HepG2 (cell line): ENCODE results near the gene IL17C. TPM values are rescaled to one million over a fixed set of nuclear protein-coding genes. Genes with fewer than 3 reads are reported as not detected.

Experiments used
- EED ChIP-seq: sonication (generic); formaldehyde crosslinking; IDR thresholded peaks from 2 replicates; pipeline ENCODE4 v1.5.0; 2020; ENCODE audit warnings: mild to moderate bottlenecking, missing genetic modification reagents
- HNF1B ChIP-seq: sonication (generic); formaldehyde crosslinking; IDR thresholded peaks from 2 replicates; pipeline ENCODE4 v1.5.1; 2020; ENCODE audit warnings: mild to moderate bottlenecking, moderate library complexity, missing genetic modification reagents
- NFYC ChIP-seq: IDR thresholded peaks from 2 replicates; pipeline ENCODE4 v1.6.1; 2016; ENCODE audit warnings: missing genetic modification reagents, missing compliant biosample characterization
- NR1H2 ChIP-seq: sonication (generic); formaldehyde crosslinking; IDR thresholded peaks from 2 replicates; pipeline ENCODE4 v1.8.1; 2022; ENCODE audit warnings: low read depth, missing genetic modification reagents, borderline replicate concordance
- PAX8 ChIP-seq: sonication (generic); formaldehyde crosslinking; IDR thresholded peaks from 2 replicates; pipeline ENCODE4 v1.8.0; 2022; ENCODE audit warnings: mild to moderate bottlenecking, missing genetic modification reagents, borderline replicate concordance
- PTBP1 ChIP-seq: fragments of 200-400 bp; formaldehyde crosslinking; IDR thresholded peaks from 2 replicates; pipeline ENCODE4 v1.6.1; 2018; ENCODE audit warnings: low read length, low read depth; ENCODE audit not compliant: poor library complexity, severe bottlenecking
- STAG1 ChIP-seq: sonication (generic); formaldehyde crosslinking; IDR thresholded peaks from 2 replicates; pipeline ENCODE4 v1.4.0; 2020; ENCODE audit warnings: missing genetic modification reagents
- TBL1XR1 ChIP-seq: fragments of 150-350 bp; IDR thresholded peaks from 2 replicates; pipeline ENCODE4 v1.6.1; 2014; ENCODE audit warnings: borderline replicate concordance, low read length; ENCODE audit not compliant: partially characterized antibody
- UBTF ChIP-seq: sonication (generic); formaldehyde crosslinking; IDR thresholded peaks from 2 replicates; pipeline ENCODE4 v1.4.0; 2020; ENCODE audit warnings: mild to moderate bottlenecking, missing genetic modification reagents
- ZBTB38 ChIP-seq: sonication (generic); formaldehyde crosslinking; IDR thresholded peaks from 2 replicates; pipeline ENCODE4 v1.5.1; 2020; ENCODE audit warnings: mild to moderate bottlenecking, missing genetic modification reagents
- ZBTB7A ChIP-seq: sonication (generic); formaldehyde crosslinking; IDR thresholded peaks from 2 replicates; pipeline ENCODE4 v1.8.0; 2022; ENCODE audit warnings: mild to moderate bottlenecking, missing genetic modification reagents
- ZFY ChIP-seq: sonication (generic); formaldehyde crosslinking; IDR thresholded peaks from 2 replicates; pipeline ENCODE4 v1.4.0; 2020; ENCODE audit warnings: missing genetic modification reagents
- ZNF263 ChIP-seq: sonication (generic); formaldehyde crosslinking; IDR thresholded peaks from 2 replicates; pipeline ENCODE4 v1.4.0; 2020; ENCODE audit warnings: missing genetic modification reagents
- ZNF34 ChIP-seq: sonication (generic); formaldehyde crosslinking; IDR thresholded peaks from 2 replicates; pipeline ENCODE4 v1.4.0; 2020; ENCODE audit warnings: mild to moderate bottlenecking, missing genetic modification reagents, borderline replicate concordance
- ZNF354B ChIP-seq: sonication (generic); formaldehyde crosslinking; IDR thresholded peaks from 2 replicates; pipeline ENCODE4 v1.8.0; 2022; ENCODE audit warnings: mild to moderate bottlenecking, missing genetic modification reagents
- ZNF430 ChIP-seq: sonication (generic); formaldehyde crosslinking; IDR thresholded peaks from 2 replicates; pipeline ENCODE4 v1.9.0; 2021; ENCODE audit warnings: mild to moderate bottlenecking, missing genetic modification reagents
- polyA plus RNA-seq, 8 experiments: library from polyadenylated mRNA; depleted of rRNA in 3 of 8; stranded (reverse) in 7 of 8; unstranded in 1 of 8; fragments of >200 nt; fragmentation: Illumina TruSeq in 4 of 8; extraction: Trizol in 4 of 8; gene quantifications; 2 replicates each; pipeline versions ENCODE4 v1.2.1 to v1.2.3, GENCODE V29; 2011 to 2016; ENCODE audit warnings: low read depth in 4 of 8, missing spikeins in 1 of 8, mixed read lengths in 1 of 8; ENCODE audit not compliant: insufficient read depth in 1 of 8
- total RNA-seq, 5 experiments: library from RNA; depleted of rRNA; stranded (reverse); fragments of >200 nt; fragmentation: Illumina TruSeq; extraction: Trizol; gene quantifications; 2 replicates each; pipeline ENCODE4 v1.2.3, GENCODE V29; 2016; ENCODE audit warnings: low read depth in 1 of 5
- TF ChIP-seq, protein P1 (sequence below): sonication (generic); formaldehyde crosslinking; IDR thresholded peaks from 2 replicates; pipeline ENCODE4 v1.5.1; 2020; ENCODE audit warnings: missing genetic modification reagents, mild to moderate bottlenecking, borderline replicate concordance
- TF ChIP-seq, protein P2 (sequence below): sonication (generic); formaldehyde crosslinking; IDR thresholded peaks from 2 replicates; pipeline ENCODE4 v1.9.0; 2022; ENCODE audit warnings: missing genetic modification reagents, mild to moderate bottlenecking, borderline replicate concordance
- TF ChIP-seq, protein P3 (sequence below): sonication (generic); formaldehyde crosslinking; IDR thresholded peaks from 2 replicates; pipeline ENCODE4 v1.8.0; 2022; ENCODE audit warnings: missing genetic modification reagents, mild to moderate bottlenecking, borderline replicate concordance
- TF ChIP-seq, protein P4 (sequence below): IDR thresholded peaks from 2 replicates; pipeline ENCODE4 v1.6.1; 2016; ENCODE audit warnings: low read depth

Gene IL17C
- total and polyA plus RNA-seq, 2 of the 13 experiments (the other 11 are each of a cell fraction or from before 2014, with no cell fraction given) = not detected

DNA sequence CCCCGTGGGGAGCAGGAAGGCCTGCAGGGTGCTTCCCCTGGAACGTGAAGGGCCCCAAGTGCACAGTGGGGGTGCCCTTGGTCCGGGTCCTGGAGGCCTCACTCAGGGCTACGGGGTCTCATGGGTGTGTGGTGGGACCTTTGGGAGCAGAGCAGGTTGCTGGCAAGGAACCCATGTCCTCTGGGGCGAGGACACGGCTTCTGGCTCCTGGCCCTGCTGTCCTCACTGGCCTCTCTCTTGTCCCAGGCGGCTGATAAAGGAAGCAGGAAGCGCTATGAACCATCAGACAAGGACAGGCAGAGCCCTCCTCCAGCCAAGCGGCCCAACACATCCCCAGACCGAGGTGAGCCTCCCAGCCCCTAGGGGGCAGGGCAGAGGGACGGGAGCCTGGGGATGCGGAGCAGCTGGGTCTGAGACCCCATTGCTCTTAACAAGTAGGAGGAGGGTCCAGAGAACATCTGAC lies 9.8 kb upstream of the IL17C start (continued):
- TF ChIP-seq, protein P1, sequence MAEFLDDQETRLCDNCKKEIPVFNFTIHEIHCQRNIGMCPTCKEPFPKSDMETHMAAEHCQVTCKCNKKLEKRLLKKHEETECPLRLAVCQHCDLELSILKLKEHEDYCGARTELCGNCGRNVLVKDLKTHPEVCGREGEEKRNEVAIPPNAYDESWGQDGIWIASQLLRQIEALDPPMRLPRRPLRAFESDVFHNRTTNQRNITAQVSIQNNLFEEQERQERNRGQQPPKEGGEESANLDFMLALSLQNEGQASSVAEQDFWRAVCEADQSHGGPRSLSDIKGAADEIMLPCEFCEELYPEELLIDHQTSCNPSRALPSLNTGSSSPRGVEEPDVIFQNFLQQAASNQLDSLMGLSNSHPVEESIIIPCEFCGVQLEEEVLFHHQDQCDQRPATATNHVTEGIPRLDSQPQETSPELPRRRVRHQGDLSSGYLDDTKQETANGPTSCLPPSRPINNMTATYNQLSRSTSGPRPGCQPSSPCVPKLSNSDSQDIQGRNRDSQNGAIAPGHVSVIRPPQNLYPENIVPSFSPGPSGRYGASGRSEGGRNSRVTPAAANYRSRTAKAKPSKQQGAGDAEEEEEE (CRISPR knock-in tag) = no peak
- TF ChIP-seq ZNF354B (CRISPR knock-in tag) = no peak
- TF ChIP-seq NR1H2 = 0 out of 2 replicates have a peak, but pooled peaks have one; percentile 46
- TF ChIP-seq EED (CRISPR knock-in tag) = no peak
- TF ChIP-seq, protein P2, sequence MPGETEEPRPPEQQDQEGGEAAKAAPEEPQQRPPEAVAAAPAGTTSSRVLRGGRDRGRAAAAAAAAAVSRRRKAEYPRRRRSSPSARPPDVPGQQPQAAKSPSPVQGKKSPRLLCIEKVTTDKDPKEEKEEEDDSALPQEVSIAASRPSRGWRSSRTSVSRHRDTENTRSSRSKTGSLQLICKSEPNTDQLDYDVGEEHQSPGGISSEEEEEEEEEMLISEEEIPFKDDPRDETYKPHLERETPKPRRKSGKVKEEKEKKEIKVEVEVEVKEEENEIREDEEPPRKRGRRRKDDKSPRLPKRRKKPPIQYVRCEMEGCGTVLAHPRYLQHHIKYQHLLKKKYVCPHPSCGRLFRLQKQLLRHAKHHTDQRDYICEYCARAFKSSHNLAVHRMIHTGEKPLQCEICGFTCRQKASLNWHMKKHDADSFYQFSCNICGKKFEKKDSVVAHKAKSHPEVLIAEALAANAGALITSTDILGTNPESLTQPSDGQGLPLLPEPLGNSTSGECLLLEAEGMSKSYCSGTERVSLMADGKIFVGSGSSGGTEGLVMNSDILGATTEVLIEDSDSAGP (CRISPR knock-in tag) = peak; percentile 42; the same call in 1 of the 2 replicates
- TF ChIP-seq STAG1 (CRISPR knock-in tag) = peak; percentile 47
- TF ChIP-seq ZNF34 (CRISPR knock-in tag) = no peak
- 0 out of 2 replicates have a peak, but pooled peaks have one; percentile 19 for TF ChIP-seq UBTF (CRISPR knock-in tag)
- TF ChIP-seq TBL1XR1 = no peak
- TF ChIP-seq, protein P3, sequence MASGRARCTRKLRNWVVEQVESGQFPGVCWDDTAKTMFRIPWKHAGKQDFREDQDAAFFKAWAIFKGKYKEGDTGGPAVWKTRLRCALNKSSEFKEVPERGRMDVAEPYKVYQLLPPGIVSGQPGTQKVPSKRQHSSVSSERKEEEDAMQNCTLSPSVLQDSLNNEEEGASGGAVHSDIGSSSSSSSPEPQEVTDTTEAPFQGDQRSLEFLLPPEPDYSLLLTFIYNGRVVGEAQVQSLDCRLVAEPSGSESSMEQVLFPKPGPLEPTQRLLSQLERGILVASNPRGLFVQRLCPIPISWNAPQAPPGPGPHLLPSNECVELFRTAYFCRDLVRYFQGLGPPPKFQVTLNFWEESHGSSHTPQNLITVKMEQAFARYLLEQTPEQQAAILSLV (CRISPR knock-in tag) = no peak
- TF ChIP-seq NFYC = no peak
- TF ChIP-seq, protein P4, sequence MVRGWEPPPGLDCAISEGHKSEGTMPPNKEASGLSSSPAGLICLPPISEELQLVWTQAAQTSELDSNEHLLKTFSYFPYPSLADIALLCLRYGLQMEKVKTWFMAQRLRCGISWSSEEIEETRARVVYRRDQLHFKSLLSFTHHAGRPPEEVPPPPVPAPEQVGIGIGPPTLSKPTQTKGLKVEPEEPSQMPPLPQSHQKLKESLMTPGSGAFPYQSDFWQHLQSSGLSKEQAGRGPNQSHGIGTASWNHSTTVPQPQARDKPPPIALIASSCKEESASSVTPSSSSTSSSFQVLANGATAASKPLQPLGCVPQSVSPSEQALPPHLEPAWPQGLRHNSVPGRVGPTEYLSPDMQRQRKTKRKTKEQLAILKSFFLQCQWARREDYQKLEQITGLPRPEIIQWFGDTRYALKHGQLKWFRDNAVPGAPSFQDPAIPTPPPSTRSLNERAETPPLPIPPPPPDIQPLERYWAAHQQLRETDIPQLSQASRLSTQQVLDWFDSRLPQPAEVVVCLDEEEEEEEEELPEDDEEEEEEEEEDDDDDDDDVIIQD (CRISPR knock-in tag) = 0 out of 2 replicates have a peak, but pooled peaks have one; percentile 23
- peak; percentile 39; the same call in 1 of the 2 replicates for TF ChIP-seq ZNF263 (CRISPR knock-in tag)
- TF ChIP-seq HNF1B (CRISPR knock-in tag) = peak; percentile 63
- no peak for TF ChIP-seq ZNF430 (CRISPR knock-in tag)
- TF ChIP-seq PAX8 (CRISPR knock-in tag) = no peak
- no peak for TF ChIP-seq PTBP1
- TF ChIP-seq ZBTB38 = peak; percentile 99
- no peak for TF ChIP-seq ZBTB7A (CRISPR knock-in tag)
- peak; percentile 11; the same call in 1 of the 2 replicates for TF ChIP-seq ZFY (CRISPR knock-in tag)
